ENCODE measurements around the gene RXRA. TPM values are rescaled to one million over a fixed set of nuclear protein-coding genes. Genes with fewer than 3 reads are reported as not detected.

RXRA gene
- total RNA-seq, 1 experiment from 2014 or later, result 15.7 TPM

- peaks cover 3% of the 10 kb centered on the region for H3K4me1 ChIP-seq (replicated peaks)
- H3K9me3 ChIP-seq (replicated peaks), result no peaks in the 10 kb centered on the region
- no peak for DNase-seq (ENCODE audit: low read depth in 1 of 2, low spot score in 2 of 2)
- H3K36me3 ChIP-seq, result no peaks in the 10 kb centered on the region
- H3K4me3 ChIP-seq, result no peak overlapping the region
- H3K27me3 ChIP-seq (replicated peaks), result no peaks in the 10 kb centered on the region
- H3K27ac ChIP-seq, result no peak overlapping the region
Observed at GRCh38 chr9:134463280-134463679, 137.0 kb downstream of the RXRA start.

GRCh38 chr9:134466869-134467616 lies 140.8 kb downstream of the RXRA start:
- Histone ChIP-seq H3K27ac (no peak overlapping the region), H3K9me3 (replicated peaks) (no peaks in the 10 kb centered on the region), H3K4me3 (no peak overlapping the region), H3K27me3 (replicated peaks) (no peaks in the 10 kb centered on the region), H3K36me3 (no peaks in the 10 kb centered on the region), H3K4me1 (replicated peaks) (no peaks in the 10 kb centered on the region)
- no peak for DNase-seq (ENCODE audit: low read depth in 1 of 2, low spot score in 2 of 2)

GRCh38 chr9:134468358-134468757 lies 142.1 kb downstream of the RXRA start:
- Histone ChIP-seq H3K27ac (no peak overlapping the region), H3K9me3 (replicated peaks) (no peaks in the 10 kb centered on the region), H3K27me3 (replicated peaks) (no peaks in the 10 kb centered on the region), H3K4me3 (no peak overlapping the region), H3K36me3 (no peaks in the 10 kb centered on the region), H3K4me1 (replicated peaks) (no peaks in the 10 kb centered on the region; the same call in 1 of the 2 replicates)
- DNase-seq (ENCODE audit: low read depth in 1 of 2, low spot score in 2 of 2), result no peak

DNA sequence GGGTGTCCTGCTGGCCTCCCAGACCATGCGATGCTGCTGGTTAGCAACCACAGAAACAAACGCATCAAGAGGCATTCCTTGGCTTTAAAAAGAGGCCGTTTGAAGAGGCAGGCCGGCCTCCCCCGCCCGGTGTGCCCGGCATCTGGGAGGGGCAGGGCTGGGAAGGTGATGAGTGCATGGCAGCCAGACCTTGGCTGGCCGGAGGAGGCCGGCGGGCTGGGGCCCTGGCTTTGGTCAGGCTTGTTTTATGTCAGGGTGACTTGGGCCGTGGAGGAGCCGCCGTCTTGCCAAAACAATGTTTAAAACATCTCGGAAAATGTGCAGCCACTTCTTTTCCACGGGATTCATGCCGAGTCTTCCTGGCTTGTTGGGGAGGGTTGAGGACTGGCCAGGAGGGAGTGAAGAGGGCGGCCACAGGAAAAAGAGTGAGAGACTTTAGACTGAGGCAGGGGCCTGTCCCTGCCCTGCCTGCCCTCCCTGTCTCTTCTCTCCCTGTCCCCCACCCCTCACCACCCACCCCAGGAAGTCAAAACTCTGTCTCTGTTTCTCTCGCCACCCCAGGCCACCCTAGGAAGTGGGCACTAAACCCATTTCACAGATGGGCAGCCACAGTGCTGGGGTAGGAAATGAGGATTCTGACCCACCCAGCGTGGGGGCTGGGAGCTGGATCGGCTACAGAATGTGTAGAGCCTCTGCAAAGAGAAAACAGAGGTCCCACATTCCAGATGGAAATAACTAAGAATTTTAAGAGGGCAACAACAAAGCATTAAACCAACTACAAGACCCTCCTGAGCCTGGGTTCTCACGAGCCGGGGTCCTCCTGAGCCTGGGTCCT lies 143.0 kb downstream of the RXRA start:
- no peaks in the 10 kb centered on the region for H3K27me3 ChIP-seq (replicated peaks)
- H3K9me3 ChIP-seq (replicated peaks), result no peaks in the 10 kb centered on the region
- H3K4me1 ChIP-seq (replicated peaks), result peaks cover 9% of the 10 kb centered on the region
- no peak overlapping the region for H3K27ac ChIP-seq
- no peak overlapping the region for H3K4me3 ChIP-seq
- no peak for DNase-seq (ENCODE audit: low read depth in 1 of 2, low spot score in 2 of 2)
- H3K36me3 ChIP-seq, result no peaks in the 10 kb centered on the region

DNA sequence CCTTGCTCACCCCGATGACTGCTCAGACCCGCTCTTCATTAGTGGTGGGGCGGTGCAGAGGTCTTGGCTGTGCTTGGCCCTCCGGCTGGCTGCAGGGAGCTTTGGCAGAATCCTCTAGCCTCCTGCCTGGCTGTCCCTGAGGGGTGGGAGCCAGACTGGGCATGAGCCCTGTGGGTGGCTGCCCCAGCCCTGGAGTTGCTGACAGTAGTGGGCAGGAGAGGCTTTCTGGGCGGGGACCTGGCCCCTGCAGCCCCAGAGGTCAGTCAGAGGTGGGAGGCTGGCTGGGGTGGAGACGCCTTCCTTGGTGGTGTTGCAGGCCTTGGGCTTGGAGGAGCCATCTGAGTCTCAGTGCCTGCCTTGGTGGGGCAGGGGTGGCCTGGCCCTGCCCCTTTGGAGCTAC lies 146.0 kb downstream of the RXRA start:
- Histone ChIP-seq H3K36me3 (no peaks in the 10 kb centered on the region), H3K27ac (no peak overlapping the region), H3K9me3 (replicated peaks) (no peaks in the 10 kb centered on the region), H3K4me3 (no peak overlapping the region), H3K4me1 (replicated peaks) (peaks cover 19% of the 10 kb centered on the region), H3K27me3 (replicated peaks) (no peaks in the 10 kb centered on the region)
- DNase-seq (ENCODE audit: low read depth in 1 of 2, low spot score in 2 of 2), result no peak

GRCh38 chr9:134473141-134474054 lies 147.1 kb downstream of the RXRA start:
- H3K4me1 ChIP-seq (replicated peaks), result peaks cover 19% of the 10 kb centered on the region
- H3K27ac ChIP-seq, result no peak overlapping the region
- no peaks in the 10 kb centered on the region for H3K36me3 ChIP-seq
- no peak for DNase-seq (ENCODE audit: low read depth in 1 of 2, low spot score in 2 of 2)
- H3K4me3 ChIP-seq, result no peak overlapping the region
- H3K9me3 ChIP-seq (replicated peaks), result no peaks in the 10 kb centered on the region
- H3K27me3 ChIP-seq (replicated peaks), result no peaks in the 10 kb centered on the region

- no peak for DNase-seq (ENCODE audit: low read depth in 1 of 2, low spot score in 2 of 2)
- Histone ChIP-seq H3K27ac (no peak overlapping the region), H3K4me3 (no peak overlapping the region)
Observed at GRCh38 chr9:134474055-134474370, 147.8 kb downstream of the RXRA start.

DNA sequence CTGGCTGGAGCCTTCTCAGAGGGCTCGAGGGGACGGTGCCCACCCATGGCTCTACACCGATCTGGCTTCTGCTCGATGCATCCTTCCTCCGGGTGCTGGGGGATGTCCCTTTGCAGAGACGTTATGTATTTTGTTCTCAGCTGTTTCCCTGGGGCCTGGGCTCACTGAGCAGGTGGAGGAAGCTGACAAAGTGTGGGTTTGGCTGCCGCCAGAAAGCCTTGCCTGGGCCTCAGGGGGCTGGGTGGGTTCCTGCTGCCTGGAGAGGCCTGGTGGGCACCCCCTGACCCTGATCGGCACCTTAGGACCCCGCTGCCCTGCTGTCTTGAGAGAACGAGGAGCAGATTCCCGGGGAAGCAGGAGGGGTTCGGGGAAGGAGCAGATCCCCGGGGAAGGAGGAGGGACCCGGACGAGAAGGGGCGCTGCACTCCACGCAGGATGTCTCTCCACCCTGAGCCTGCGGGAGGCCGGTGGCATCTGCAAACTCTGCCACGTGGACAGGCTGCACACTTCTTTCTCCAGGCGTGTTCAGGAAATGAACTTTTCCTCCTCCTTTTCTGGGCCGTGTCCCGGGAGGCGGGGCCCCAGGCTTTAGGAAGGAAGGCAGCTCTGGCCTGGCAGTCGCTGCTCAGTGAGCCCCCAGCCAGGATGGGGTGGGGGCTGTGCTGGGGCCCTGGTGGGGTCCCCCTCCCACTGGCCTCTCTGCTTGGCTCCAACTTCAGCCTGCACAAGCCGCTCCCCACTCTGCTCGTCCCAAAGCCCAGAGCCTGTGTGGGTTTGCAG lies 148.9 kb downstream of the RXRA start:
- no peak for DNase-seq (ENCODE audit: low read depth in 1 of 2, low spot score in 2 of 2)
- Histone ChIP-seq H3K4me3 (no peak overlapping the region), H3K9me3 (replicated peaks) (no peaks in the 10 kb centered on the region), H3K36me3 (no peaks in the 10 kb centered on the region), H3K27ac (no peak overlapping the region), H3K27me3 (replicated peaks) (no peaks in the 10 kb centered on the region), H3K4me1 (replicated peaks) (peaks cover 19% of the 10 kb centered on the region)

More at GRCh38 chr9:134474055-134474370, 147.8 kb downstream of the RXRA start:
- H3K36me3 ChIP-seq, result no peaks in the 10 kb centered on the region
- no peaks in the 10 kb centered on the region for H3K9me3 ChIP-seq (replicated peaks)
- H3K27me3 ChIP-seq (replicated peaks), result no peaks in the 10 kb centered on the region
- peaks cover 19% of the 10 kb centered on the region for H3K4me1 ChIP-seq (replicated peaks)

DNA sequence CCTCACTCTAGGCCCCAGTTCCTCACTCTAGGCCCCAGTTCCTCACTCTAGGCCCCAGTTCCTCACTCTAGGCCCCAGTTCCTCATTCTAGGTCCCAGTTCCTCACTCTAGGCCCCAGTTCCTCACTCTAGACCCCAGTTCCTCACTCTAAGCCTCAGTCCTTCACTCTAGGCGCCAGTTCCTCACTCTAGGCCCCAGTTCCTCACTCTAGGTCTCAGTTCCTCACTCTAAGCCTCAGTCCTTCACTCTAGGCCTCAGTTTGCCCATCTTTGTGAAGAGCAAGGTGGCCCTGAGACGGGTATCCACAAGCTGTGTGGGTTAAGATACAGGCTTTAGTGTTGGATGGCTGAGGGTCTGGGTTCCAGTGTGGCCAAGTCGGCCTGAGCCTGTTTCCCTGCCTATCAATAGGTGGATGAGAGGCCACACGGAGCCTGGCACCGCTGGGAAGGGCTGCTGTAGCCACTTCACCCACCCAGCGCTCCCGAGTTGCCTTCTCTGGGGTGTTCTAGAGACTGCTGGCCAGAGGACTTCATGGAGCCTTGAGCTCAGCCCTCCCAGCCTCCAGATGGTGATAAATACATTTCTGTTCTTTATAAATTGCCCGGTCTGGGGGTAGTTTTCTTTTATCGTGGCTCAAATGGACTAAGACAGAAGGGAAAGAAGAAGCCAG lies 150.2 kb downstream of the RXRA start:
- Histone ChIP-seq H3K27ac (no peak overlapping the region), H3K27me3 (replicated peaks) (no peaks in the 10 kb centered on the region), H3K9me3 (replicated peaks) (no peaks in the 10 kb centered on the region), H3K4me3 (no peak overlapping the region), H3K4me1 (replicated peaks) (peaks cover 19% of the 10 kb centered on the region), H3K36me3 (no peaks in the 10 kb centered on the region)
- no peak for DNase-seq (ENCODE audit: low read depth in 1 of 2, low spot score in 2 of 2)

DNA sequence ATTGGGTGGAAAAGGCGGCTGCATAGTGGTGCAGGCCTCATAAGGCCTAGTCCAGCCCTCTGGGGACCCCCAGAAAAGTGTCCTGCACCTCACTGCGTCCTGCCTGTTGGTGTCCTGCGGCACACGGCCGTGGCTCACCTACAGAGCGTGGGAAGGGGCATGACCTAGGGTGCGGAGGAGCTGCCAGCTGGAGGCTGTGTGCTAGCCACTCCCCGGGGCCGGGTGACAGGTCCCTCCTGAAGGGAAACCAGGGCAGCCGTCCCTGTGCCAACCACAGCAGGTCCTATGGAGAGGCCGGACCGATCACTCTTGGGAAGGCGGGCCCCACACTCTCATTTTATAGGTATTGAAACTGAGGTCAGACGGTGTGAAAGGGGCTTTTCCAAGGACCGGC lies 150.7 kb downstream of the RXRA start:
- Histone ChIP-seq H3K4me3 (no peak overlapping the region), H3K4me1 (replicated peaks) (peaks cover 19% of the 10 kb centered on the region), H3K27me3 (replicated peaks) (no peaks in the 10 kb centered on the region), H3K27ac (no peak overlapping the region), H3K9me3 (replicated peaks) (no peaks in the 10 kb centered on the region), H3K36me3 (no peaks in the 10 kb centered on the region)
- no peak for DNase-seq (ENCODE audit: low read depth in 1 of 2, low spot score in 2 of 2)

- no peak overlapping the region for H3K4me3 ChIP-seq
- H3K9me3 ChIP-seq (replicated peaks), result no peaks in the 10 kb centered on the region
- no peak for DNase-seq (ENCODE audit: low read depth in 1 of 2, low spot score in 2 of 2)
- no peaks in the 10 kb centered on the region for H3K27me3 ChIP-seq (replicated peaks)
- H3K36me3 ChIP-seq, result no peaks in the 10 kb centered on the region
- H3K27ac ChIP-seq, result no peak overlapping the region
- peaks cover 19% of the 10 kb centered on the region for H3K4me1 ChIP-seq (replicated peaks)
Observed at GRCh38 chr9:134477342-134477925, 151.2 kb downstream of the RXRA start.

- no peak overlapping the region for H3K27ac ChIP-seq
- H3K27me3 ChIP-seq (replicated peaks), result no peaks in the 10 kb centered on the region
- no peak overlapping the region for H3K4me3 ChIP-seq
- no peaks in the 10 kb centered on the region for H3K36me3 ChIP-seq
- peaks cover 19% of the 10 kb centered on the region for H3K4me1 ChIP-seq (replicated peaks)
- H3K9me3 ChIP-seq (replicated peaks), result no peaks in the 10 kb centered on the region
- DNase-seq (ENCODE audit: low read depth in 1 of 2, low spot score in 2 of 2), result no peak
Observed at GRCh38 chr9:134477927-134478326, 151.7 kb downstream of the RXRA start.
